ENCODE measurements around the gene GDF10. TPM values are rescaled to one million over a fixed set of nuclear protein-coding genes. Genes with fewer than 3 reads are reported as not detected.

The GDF10 gene
- total RNA-seq, 1 donor from 2014 or later: 1.7 TPM

- no peak for DNase-seq (ENCODE audit: extremely low spot score in 2 of 2)
- no peaks in the 10 kb centered on the region for H3K4me1 ChIP-seq
- intact Hi-C loops (cut with DNase I): no loop called here
- no peak for TF ChIP-seq POLR2A (IDR thresholded peaks at IDR 0.05)
- no peak for TF ChIP-seq CTCF (IDR thresholded peaks at IDR 0.05)
- TF ChIP-seq POLR2AphosphoS5 (IDR thresholded peaks at IDR 0.05; ENCODE audit: insufficient read depth in 1 of 2, low read depth in 1 of 2): no peak
- no peak overlapping the region for H3K4me3 ChIP-seq
- no peaks in the 10 kb centered on the region for H3K9me3 ChIP-seq
- H3K27ac ChIP-seq: no peak overlapping the region
- no peaks in the 10 kb centered on the region for H3K36me3 ChIP-seq
- H3K27me3 ChIP-seq: no peaks in the 10 kb centered on the region
These were observed 42.4 kb upstream of the GDF10 start for GRCh38 chr10:47257396-47258120.

- intact Hi-C loops (cut with DNase I): no loop called here
- TF ChIP-seq POLR2A (IDR thresholded peaks at IDR 0.05) (no peak), POLR2AphosphoS5 (IDR thresholded peaks at IDR 0.05; ENCODE audit: insufficient read depth in 1 of 2, low read depth in 1 of 2) (no peak)
- Histone ChIP-seq H3K4me1 (no peaks in the 10 kb centered on the region), H3K4me3 (no peak overlapping the region), H3K27ac (no peak overlapping the region), H3K27me3 (no peaks in the 10 kb centered on the region), H3K9me3 (no peaks in the 10 kb centered on the region), H3K36me3 (no peaks in the 10 kb centered on the region)
- DNase-seq (ENCODE audit: extremely low spot score in 2 of 2): no peak
These were observed 41.1 kb upstream of the GDF10 start for GRCh38 chr10:47258921-47259320.

GRCh38 chr10:47259466-47259865 lies 40.5 kb upstream of the GDF10 start:
- H3K4me3 ChIP-seq: no peak overlapping the region
- intact Hi-C loops (cut with DNase I): no loop called here
- no peak overlapping the region for H3K27ac ChIP-seq
- H3K36me3 ChIP-seq: no peaks in the 10 kb centered on the region
- TF ChIP-seq CTCF (IDR thresholded peaks at IDR 0.05) (no peak), POLR2A (IDR thresholded peaks at IDR 0.05) (no peak), POLR2AphosphoS5 (IDR thresholded peaks at IDR 0.05; ENCODE audit: insufficient read depth in 1 of 2, low read depth in 1 of 2) (no peak)
- H3K9me3 ChIP-seq: no peaks in the 10 kb centered on the region
- no peak for DNase-seq (ENCODE audit: extremely low spot score in 2 of 2)
- no peaks in the 10 kb centered on the region for H3K27me3 ChIP-seq
- H3K4me1 ChIP-seq: no peaks in the 10 kb centered on the region

GRCh38 chr10:47260505-47261111 lies 39.4 kb upstream of the GDF10 start:
- intact Hi-C loops (cut with DNase I): no loop called here
- no peaks in the 10 kb centered on the region for H3K4me1 ChIP-seq
- no peak for TF ChIP-seq POLR2AphosphoS5 (IDR thresholded peaks at IDR 0.05; ENCODE audit: insufficient read depth in 1 of 2, low read depth in 1 of 2)
- no peak for TF ChIP-seq POLR2A (IDR thresholded peaks at IDR 0.05)
- no peak for TF ChIP-seq CTCF (IDR thresholded peaks at IDR 0.05)

GRCh38 chr10:47261121-47261520 lies 38.9 kb upstream of the GDF10 start:
- H3K4me3 ChIP-seq: no peak overlapping the region

More at GRCh38 chr10:47260505-47261111, 39.4 kb upstream of the GDF10 start:
- Histone ChIP-seq H3K27ac (no peak overlapping the region), H3K9me3 (no peaks in the 10 kb centered on the region), H3K36me3 (no peaks in the 10 kb centered on the region), H3K4me3 (no peak overlapping the region), H3K27me3 (no peaks in the 10 kb centered on the region)
- DNase-seq (ENCODE audit: extremely low spot score in 2 of 2): peak in 1 of 2 donors; percentile 81

More at GRCh38 chr10:47261121-47261520, 38.9 kb upstream of the GDF10 start:
- no peak for DNase-seq (ENCODE audit: extremely low spot score in 2 of 2)
- Histone ChIP-seq H3K9me3 (no peaks in the 10 kb centered on the region), H3K4me1 (no peaks in the 10 kb centered on the region), H3K36me3 (no peaks in the 10 kb centered on the region), H3K27me3 (no peaks in the 10 kb centered on the region), H3K27ac (no peak overlapping the region)
- intact Hi-C loops (cut with DNase I): no loop called here
- no peak for TF ChIP-seq CTCF (IDR thresholded peaks at IDR 0.05)
- TF ChIP-seq POLR2A (IDR thresholded peaks at IDR 0.05): no peak

Measured in vagina (tissue), 2 donors.